Left lung (tissue), 10 donors: ENCODE data around the gene NRTN. TPM values are rescaled to one million over a fixed set of nuclear protein-coding genes. Genes with fewer than 3 reads are reported as not detected.

Experiments used
- ATAC-seq: fragments of 200-7000 bp; cut with Tn5 transposase; one replicate; pipeline ENCODE4 v1.9.1; 2020; ENCODE audit warnings: moderate library complexity
- DNase-seq, 4 donors: peaks; one replicate each; pipeline ENCODE4 v3.0.0-alpha.2; 2013 to 2020
- H3K27ac ChIP-seq, 2 donors: fragments of 200-600 bp; sonication (generic) in 1 of 2; one replicate each; pipeline versions ENCODE4 v1.5.0 to v1.8.0; 2020 to 2021
- H3K27me3 ChIP-seq, 2 donors: fragments of 200-600 bp; sonication (generic) in 1 of 2; one replicate each; pipeline versions ENCODE4 v1.5.0 to v1.8.0; 2020 to 2021
- H3K36me3 ChIP-seq, 2 donors: fragments of 200-600 bp; sonication (generic) in 1 of 2; one replicate each; pipeline versions ENCODE4 v1.5.0 to v1.8.0; 2020 to 2021
- H3K4me1 ChIP-seq, 2 donors: fragments of 200-600 bp; one replicate each; pipeline ENCODE4 v1.8.0; 2021
- H3K4me3 ChIP-seq, 2 donors: fragments of 200-600 bp; sonication (generic) in 1 of 2; one replicate each; pipeline versions ENCODE4 v1.5.0 to v1.8.0; 2020 to 2021; ENCODE audit warnings: mild to moderate bottlenecking in 1 of 2
- H3K9me3 ChIP-seq, 2 donors: fragments of 200-600 bp; sonication (generic) in 1 of 2; one replicate each; pipeline versions ENCODE4 v1.5.0 to v1.8.0; 2020 to 2021
- CTCF ChIP-seq, 2 donors: fragments of 200-600 bp; sonication (generic) in 1 of 2; IDR thresholded peaks; one replicate each; pipeline versions ENCODE4 v1.5.0 to v1.8.0; 2021; ENCODE audit warnings: antibody characterized with exemption in 2 of 2
- intact Hi-C, 2 donors: fragments of 100-400 bp; cut with DNase I; formaldehyde crosslinking; loops; one replicate each; pipeline versions ENCODE4 v1.11.2 to v1.14.2; 2022
- polyA plus RNA-seq, 6 donors: library from polyadenylated mRNA; unstranded; fragments of 120-200 nt; gene quantifications; one replicate each; pipeline ENCODE4 v1.2.1, GENCODE V29; 2013; ENCODE audit not compliant: insufficient read length in 6 of 6
- total RNA-seq, 2 donors: library from RNA; stranded (reverse); fragmentation: NEBNext Ultra II Directional; extraction: Animal tissue kit (Norgen Biotek cat#: 25700); gene quantifications; one replicate each; pipeline ENCODE4 v1.2.1, GENCODE V29; 2021
- donor health status: DM: no; HTN: yes; CAD: no.
- donor health status: DM: no; HTN: no; CAD: no.

NRTN gene
- total and polyA plus RNA-seq, 8 donors: 0.93 to 1.9 (median 1.5) TPM

- no peaks in the 10 kb centered on the region for H3K9me3 ChIP-seq
- no peak overlapping the region for H3K4me3 ChIP-seq
- DNase-seq (no peak), ATAC-seq (no peak)
- no peaks in the 10 kb centered on the region for H3K36me3 ChIP-seq
- H3K4me1 ChIP-seq: no peaks in the 10 kb centered on the region
- TF ChIP-seq CTCF (IDR thresholded peaks at IDR 0.05): no peak
- peaks cover 0 to 24% of the 10 kb centered on the region in 2 donors for H3K27me3 ChIP-seq
- intact Hi-C loops: no loop called here
- H3K27ac ChIP-seq: no peak overlapping the region
Observed at GRCh38 chr19:5811117-5811516, 6.2 kb downstream of the NRTN start.

- Histone ChIP-seq H3K27ac (no peak overlapping the region), H3K36me3 (no peaks in the 10 kb centered on the region), H3K9me3 (no peaks in the 10 kb centered on the region), H3K4me3 (no peak overlapping the region), H3K27me3 (peaks cover 0 to 13% of the 10 kb centered on the region in 2 donors), H3K4me1 (no peaks in the 10 kb centered on the region)
- ATAC-seq (no peak), DNase-seq (no peak)
- intact Hi-C loops: no loop called here
- TF ChIP-seq CTCF (IDR thresholded peaks at IDR 0.05): no peak
Observed at GRCh38 chr19:5814123-5814851, 9.4 kb downstream of the NRTN start.

- no peak for ATAC-seq
- Histone ChIP-seq H3K27me3 (peaks cover 0 to 13% of the 10 kb centered on the region in 2 donors), H3K9me3 (no peaks in the 10 kb centered on the region), H3K4me1 (no peaks in the 10 kb centered on the region), H3K27ac (no peak overlapping the region), H3K4me3 (no peak overlapping the region), H3K36me3 (no peaks in the 10 kb centered on the region)
- intact Hi-C loops: no loop called here
- no peak for TF ChIP-seq CTCF (IDR thresholded peaks at IDR 0.05)
- DNase-seq: no peak
Observed at GRCh38 chr19:5814852-5815246, 10.0 kb downstream of the NRTN start.

- no peak for DNase-seq
- Histone ChIP-seq H3K4me3 (no peak overlapping the region), H3K27ac (no peak overlapping the region), H3K4me1 (no peaks in the 10 kb centered on the region), H3K9me3 (no peaks in the 10 kb centered on the region), H3K36me3 (no peaks in the 10 kb centered on the region), H3K27me3 (peaks cover 0 to 22% of the 10 kb centered on the region in 2 donors)
- no peak for TF ChIP-seq CTCF (IDR thresholded peaks at IDR 0.05)
- intact Hi-C loops: no loop called here
- ATAC-seq: no peak
Observed at GRCh38 chr19:5817218-5817617, 12.4 kb downstream of the NRTN start.

GRCh38 chr19:5818594-5818993 is 13.7 kb downstream of the NRTN start:
- no peak for ATAC-seq
- peaks cover 0 to 36% of the 10 kb centered on the region in 2 donors for H3K27me3 ChIP-seq
- TF ChIP-seq CTCF (IDR thresholded peaks at IDR 0.05): no peak
- intact Hi-C loops: no loop called here
- H3K4me3 ChIP-seq: no peak overlapping the region
- no peak for DNase-seq
- no peaks in the 10 kb centered on the region for H3K4me1 ChIP-seq
- no peak overlapping the region for H3K27ac ChIP-seq
- H3K36me3 ChIP-seq: no peaks in the 10 kb centered on the region
- no peaks in the 10 kb centered on the region for H3K9me3 ChIP-seq
